Measurements from ENCODE around the gene YEATS2.

DNA sequence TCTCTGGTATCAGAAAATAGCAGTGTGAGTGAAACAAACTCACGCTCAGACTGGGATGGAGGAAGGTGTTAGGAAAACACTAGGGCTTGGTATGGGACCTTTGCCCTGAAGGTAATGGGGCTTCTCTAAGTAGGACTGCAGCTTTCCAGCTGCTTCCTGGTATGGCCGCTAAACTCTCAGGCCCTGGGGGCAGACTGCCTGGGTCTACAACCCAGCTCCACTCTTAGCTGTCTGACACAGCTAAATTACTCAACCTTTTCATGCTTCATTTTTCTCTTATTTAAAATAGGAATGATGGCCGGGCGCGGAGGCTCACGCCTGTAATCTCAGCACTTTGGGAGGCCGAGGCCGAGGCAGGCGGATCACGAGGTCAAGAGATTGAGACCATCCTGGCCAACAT lies 5.2 kb upstream of the YEATS2 start:
- TF ChIP-seq, protein P1, sequence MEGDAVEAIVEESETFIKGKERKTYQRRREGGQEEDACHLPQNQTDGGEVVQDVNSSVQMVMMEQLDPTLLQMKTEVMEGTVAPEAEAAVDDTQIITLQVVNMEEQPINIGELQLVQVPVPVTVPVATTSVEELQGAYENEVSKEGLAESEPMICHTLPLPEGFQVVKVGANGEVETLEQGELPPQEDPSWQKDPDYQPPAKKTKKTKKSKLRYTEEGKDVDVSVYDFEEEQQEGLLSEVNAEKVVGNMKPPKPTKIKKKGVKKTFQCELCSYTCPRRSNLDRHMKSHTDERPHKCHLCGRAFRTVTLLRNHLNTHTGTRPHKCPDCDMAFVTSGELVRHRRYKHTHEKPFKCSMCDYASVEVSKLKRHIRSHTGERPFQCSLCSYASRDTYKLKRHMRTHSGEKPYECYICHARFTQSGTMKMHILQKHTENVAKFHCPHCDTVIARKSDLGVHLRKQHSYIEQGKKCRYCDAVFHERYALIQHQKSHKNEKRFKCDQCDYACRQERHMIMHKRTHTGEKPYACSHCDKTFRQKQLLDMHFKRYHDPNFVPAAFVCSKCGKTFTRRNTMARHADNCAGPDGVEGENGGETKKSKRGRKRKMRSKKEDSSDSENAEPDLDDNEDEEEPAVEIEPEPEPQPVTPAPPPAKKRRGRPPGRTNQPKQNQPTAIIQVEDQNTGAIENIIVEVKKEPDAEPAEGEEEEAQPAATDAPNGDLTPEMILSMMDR (IDR thresholded peaks at IDR 0.05): no peak
- no peak for TF ChIP-seq POLR2A (IDR thresholded peaks at IDR 0.05)

Data from uterus (tissue), 2 donors.